Activated T-cell treated with anti-CD3 and anti-CD28 coated beads for 24 hours (primary cell): ENCODE measurements around the gene EML6.
A peak's percentile ranks its signal among the peaks of the same experiment; 100 is the strongest.

Experiments used
- DNase-seq: peaks from one replicate; pipeline ENCODE4 v3.0.0-alpha.2; 2020; ENCODE audit warnings: low read depth

Gene EML6

DNA sequence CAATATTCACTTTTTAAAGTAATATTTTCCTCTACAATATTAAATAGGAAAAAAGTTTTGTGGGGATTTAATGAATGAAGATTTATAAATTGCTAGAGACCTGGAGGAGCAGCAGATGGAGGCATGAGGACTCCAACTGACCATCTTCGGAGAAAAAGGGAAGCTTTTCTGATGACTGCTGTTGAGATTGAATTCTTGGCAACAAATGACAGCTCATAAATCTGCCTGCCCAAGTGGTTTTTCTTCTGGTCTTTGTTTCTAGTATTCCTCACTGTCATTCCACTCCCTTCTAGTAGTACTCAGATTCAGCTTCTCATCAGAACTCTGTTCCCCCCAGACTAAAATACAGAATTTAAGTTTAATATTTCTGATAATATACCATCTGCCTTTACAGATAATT, 157.0 kb downstream of the EML6 start:
- DNase-seq: no peak

DNA sequence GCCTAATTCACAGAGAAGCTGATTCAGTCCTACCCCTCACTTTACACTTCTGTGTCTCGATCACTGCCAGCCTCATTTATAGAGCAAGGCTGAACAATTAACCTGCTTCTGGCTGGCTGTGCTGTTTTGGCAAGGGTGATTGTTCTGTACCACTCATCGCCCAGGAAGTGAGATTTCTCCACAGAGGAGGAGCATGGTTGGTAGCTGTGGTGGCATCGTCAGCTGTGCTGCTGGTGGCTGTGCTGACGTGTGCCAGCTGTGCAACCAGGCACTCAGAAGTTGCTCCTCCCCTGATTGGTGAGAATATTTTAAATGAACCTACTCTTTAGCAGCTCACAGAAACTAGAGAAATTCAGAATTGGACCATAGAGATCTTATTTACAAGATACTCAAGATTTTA, 158.3 kb downstream of the EML6 start:
- DNase-seq: no peak

DNA sequence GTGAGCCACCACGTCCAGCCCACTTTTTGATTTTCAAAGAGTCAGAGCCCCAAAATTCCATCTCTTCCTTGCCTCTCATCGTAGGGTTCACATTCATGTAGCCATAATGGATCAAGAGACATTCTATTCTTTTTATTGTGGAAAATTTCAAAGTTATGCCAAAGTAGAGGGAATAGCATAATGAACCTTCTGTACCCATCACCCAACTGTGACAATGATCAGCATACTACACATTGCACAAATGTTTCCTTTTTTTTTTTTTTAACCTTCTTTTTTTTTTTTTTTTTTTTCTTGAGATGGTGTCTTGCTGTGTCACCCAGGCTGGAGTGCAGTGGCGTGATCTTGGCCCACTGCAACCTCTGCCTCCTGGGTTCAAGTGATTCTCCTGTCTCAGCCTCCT, 162.4 kb downstream of the EML6 start:
- DNase-seq: no peak

DNA sequence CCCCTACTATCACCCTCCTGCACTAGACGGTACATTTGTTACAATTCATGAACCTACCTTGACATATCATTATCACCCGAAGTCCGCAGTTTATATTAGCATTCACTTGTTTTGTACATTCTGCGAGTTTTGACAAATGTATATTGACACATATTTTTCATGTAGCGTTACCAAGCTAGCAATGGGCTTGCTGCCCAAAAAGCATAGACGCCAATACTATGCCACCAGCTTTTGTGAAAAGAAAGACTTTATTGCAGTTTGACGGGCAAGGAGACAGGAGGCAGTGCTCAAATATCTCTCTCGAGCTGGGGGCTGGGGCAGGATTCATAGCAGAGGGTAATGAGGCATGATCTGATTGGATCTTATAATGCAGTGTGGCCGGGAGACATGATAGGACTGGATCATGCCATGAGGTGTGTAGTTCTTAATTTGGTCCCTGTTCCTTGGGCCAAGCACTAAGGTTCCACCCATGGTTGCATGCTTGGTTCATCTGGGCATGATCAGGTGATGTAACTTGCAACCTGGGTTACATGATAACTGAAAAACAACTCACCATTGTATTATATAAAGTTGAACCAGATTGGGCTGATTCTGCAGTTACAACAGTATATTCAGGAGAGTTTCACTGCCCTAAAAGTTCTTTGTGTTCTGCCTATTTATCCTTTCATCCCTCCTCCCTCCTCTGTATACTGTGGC, 164.5 kb downstream of the EML6 start:
- DNase-seq: no peak

- no peak for DNase-seq
Measured at GRCh38 chr2:54889053-54889452, 165.6 kb downstream of the EML6 start.

DNA sequence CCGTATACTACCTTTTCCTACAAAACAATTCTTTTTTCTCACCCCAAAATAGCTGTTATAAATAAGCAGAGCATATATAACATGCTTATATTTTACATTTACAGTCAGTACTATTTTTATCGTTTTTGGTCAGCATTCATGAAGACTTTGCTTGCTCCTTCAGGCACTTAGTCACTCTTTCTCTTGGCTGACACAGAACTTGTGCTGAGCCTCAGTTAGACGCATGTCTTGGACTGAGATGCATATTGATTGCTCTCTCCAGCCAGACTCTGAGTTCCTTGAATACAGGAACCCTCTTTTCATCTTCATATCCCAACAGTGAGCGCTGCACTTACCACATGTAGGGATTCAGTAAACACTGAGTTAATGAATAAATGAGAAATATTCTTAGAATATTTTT, 168.4 kb downstream of the EML6 start:
- DNase-seq: no peak

DNA sequence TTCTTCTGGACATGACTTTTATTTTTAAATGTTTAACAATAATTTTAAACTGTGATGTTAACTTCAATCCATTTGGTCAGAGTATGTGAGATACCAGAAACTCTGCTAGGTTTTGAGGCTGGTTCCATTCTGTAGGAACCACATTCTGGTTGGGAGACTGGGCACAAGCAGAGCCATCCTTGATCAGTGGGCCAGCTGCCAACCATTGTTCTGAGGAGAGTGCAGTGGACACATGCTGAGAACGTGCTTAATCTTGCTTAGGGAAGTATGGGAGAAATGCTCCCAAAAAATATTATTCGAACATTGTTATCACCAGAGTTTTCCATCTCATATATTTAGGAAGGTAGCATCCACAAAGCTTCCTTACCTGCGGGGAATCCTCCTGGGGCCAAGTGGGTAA, 171.0 kb downstream of the EML6 start:
- no peak for DNase-seq

- no peak for DNase-seq
Measured at GRCh38 chr2:54895730-54896129, 172.3 kb downstream of the EML6 start.

DNA sequence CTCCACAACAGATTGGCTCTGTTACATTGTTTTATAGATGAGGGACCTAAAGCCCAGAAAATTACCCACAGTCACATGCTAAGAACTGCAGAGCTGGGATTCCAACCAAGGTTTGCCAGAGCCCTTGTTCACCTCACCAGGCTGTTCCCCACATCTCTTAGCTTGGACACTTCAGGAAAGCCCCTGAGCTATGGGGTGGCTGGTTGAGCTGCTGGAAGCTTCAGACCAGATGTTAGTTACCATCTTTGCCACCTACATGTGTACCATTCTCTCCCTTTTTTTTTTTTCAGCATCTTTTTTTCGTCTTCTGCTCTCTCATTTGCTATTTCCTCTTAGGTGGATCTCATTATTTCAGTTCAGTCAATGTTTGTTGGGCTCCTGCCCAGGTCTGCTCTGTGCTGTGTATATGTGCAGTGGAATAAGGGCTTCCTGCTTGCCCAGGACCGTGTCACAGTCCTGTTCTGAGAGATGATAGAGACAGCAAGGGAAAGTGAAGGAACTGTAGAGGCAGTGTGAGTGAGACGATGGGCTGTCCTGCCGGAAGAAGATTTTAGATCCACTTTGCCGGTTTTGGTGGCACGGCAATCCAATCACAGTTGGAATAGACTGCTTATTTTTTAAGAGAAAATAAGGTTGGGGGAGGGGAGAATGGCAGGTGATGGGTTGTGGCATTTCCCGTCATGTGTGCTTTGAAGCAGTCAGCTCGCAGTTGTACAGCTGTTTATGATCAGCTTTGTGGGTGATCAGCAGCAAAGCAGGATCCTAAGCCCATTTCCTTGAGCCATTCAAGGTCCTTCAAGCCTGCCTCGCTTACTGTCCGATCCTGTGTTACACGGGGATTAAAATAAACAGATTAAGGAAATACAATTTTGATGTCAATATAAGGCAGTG, 174.2 kb downstream of the EML6 start:
- DNase-seq: no peak

DNA sequence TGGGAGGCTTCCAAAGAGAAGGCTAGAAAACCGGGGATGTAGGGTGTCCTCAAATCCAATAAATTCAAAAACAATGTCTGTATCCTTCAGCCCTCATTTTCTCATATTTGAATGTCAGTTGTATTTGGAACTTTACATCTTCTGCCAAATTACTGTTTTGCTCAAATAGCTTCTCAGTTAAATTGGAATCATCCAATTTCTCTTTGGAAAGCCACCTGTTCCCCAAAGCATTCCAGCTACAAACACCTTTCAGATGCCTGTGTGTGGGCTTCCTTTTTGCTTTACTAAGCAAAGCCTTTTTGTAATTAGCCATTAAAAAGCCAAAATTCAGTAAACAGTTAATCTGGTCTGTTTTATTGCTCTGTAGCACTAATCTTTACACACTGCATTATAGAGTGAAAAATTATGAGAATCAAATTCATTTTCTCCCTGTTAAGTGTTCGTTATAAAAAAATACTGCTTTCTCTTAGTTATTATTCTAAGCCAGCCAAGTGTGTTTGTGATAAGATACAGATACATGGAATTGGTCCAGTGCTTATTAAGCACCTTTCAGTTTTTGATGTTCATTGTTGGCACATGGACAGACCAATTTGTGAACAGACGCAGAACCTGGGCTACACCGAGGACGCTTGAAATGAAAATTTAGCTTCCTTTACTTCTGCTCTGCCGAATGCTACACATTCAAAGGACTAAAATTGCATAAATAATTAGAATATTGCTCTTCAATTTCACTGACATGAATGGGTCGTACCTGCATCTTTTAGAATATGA, 175.2 kb downstream of the EML6 start:
- no peak for DNase-seq

- DNase-seq: no peak
Measured at GRCh38 chr2:54899576-54900200, 176.2 kb downstream of the EML6 start.

DNA sequence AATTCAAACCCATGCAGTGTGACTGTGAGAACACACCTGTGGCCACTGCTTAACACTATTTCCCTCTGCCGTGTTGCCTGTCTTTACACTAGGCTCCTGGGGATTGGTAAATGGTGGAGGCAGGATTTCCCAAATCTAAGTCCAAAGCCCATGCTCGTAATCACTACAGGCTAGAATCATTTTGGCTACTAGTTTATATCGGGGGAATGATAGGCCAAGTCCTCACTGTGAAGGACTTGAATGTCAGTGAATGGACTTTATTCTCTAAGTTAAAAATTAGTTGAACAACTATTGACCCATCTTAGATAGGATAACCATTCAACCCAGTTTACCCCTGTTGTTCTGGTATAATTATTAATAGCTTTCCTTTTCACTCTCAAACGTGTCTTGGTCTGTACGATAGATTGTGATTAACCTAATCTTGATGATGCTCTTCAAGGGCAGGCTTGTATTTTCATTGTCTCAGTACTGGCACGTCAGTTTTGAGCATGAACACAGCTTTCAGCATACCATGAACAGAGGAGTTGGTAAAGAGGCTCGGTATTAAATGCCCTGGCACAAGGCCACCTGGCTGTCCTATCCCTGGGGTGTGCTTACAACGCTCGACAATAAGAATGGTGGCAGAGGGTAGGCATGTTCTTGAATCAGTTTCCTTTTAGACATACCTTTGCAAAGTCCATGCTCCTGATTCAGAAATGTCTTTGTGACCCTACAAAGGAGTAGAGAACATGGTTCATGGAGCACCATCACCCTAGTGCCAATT, 177.9 kb downstream of the EML6 start:
- no peak for DNase-seq

DNA sequence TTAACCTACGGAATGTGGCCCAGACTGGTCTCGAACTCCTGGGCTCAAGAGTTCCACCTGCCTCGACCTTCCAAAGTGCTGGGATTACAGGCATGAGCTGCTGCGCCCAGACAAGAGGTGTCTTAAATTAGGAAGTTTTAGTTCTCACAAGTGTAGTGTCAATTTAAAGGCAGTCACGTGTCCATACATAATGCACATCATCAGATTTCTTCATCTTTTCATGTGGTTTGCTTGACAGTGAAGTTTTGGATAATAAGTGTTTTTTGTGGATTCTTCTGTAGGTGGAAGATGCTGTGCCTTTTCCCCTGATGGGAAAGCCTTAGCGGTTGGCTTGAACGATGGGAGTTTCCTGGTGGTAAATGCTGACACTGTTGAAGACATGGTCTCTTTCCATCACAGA, 179.3 kb downstream of the EML6 start:
- DNase-seq: no peak

- peak; percentile 54 for DNase-seq
Measured at GRCh38 chr2:54903736-54904554, 180.5 kb downstream of the EML6 start.

- no peak for DNase-seq
Measured at GRCh38 chr2:54904836-54905235, 181.4 kb downstream of the EML6 start.

DNA sequence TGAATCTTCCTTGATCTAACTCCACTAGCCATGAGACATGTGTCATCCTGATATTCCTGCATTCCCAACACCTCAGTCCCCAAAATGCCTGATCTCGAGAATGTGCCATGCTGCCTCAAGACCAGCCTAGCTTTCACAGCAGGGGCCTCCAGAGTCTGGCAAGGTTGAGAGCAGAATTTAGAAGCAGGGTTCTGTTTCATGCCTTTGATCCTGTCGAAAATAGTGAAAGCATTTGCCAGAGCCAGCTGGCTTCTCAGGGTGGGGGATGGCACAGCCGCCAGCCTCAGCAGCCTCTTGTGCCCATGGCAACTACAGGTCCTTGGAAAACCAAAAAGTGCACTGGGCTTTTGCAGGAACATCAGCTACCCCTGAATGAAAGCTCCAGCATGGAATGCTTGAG, 183.3 kb downstream of the EML6 start:
- no peak for DNase-seq

GRCh38 chr2:54907663-54908062, 184.2 kb downstream of the EML6 start:
- no peak for DNase-seq

- no peak for DNase-seq
Measured at GRCh38 chr2:54908591-54908990, 185.1 kb downstream of the EML6 start.

GRCh38 chr2:54909001-54909400, 185.5 kb downstream of the EML6 start:
- DNase-seq: no peak

- no peak for DNase-seq
Measured at GRCh38 chr2:54912305-54912704, 188.8 kb downstream of the EML6 start.

GRCh38 chr2:54912893-54913292, 189.4 kb downstream of the EML6 start:
- no peak for DNase-seq
